Measurements from ENCODE around the gene UGT1A4.

Gene UGT1A4

DNA sequence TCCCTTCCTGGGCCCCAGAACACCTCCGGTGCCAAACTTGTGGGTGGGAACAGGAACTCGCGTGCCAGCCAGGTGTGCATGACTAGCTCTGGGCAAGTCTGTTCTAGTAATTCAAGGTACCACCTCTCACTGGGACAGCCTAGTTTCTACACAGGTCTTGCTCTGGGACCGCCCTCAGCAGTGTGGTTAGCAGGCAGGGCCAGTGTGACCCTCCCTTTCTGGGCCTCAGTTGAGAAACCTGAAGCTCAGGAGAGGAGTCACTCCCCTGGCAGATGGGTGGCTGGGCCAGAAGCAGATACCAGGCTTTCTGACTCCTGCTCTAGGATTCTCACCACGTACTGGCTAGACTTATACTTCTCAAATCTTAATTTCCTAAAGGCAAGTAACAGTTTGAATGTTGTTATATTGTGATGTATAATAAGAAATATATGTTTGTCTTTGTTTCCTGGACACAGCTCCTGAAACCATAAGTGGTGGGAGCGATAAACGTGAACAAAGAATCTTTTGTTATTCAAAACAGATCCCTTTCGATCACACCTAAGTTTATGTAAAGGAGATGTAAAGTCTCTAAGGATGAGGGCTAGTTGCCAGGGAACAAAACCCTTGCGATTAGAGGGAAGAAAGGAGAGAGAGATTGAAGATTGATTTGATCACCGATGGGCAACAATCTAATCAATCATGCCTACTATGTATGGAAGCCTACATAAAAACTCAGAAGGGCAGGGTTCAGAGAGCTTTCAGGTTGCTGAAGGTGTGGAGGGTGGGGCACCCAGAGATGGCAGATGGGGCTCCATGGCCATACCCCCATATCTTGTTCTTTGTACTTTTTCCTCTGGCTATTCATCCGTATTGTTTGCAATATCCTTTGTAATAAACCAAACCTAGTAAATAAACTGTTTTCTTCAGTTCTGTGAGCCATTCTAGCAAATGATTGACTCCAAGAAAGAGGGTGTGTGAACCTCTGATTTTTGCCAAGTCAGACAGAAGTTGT lies 26.8 kb upstream of the UGT1A4 start:
- Histone ChIP-seq H3K9me3 (ENCODE audit: severe bottlenecking) (no peaks in the 10 kb centered on the region), H3K36me3 (no peaks in the 10 kb centered on the region), H3K4me3 (ENCODE audit: low read depth, low read length) (no peak overlapping the region), H3K27ac (no peak overlapping the region), H3K27me3 (ENCODE audit: insufficient read depth, low read depth, severe bottlenecking) (no peaks in the 10 kb centered on the region)
- DNase-seq = no peak
- no peak for TF ChIP-seq CTCF (IDR thresholded peaks at IDR 0.05; ENCODE audit: low read depth, low read length)

- H3K27me3 ChIP-seq (ENCODE audit: insufficient read depth, low read depth, severe bottlenecking) = no peaks in the 10 kb centered on the region
- TF ChIP-seq CTCF (IDR thresholded peaks at IDR 0.05; ENCODE audit: low read depth, low read length) = no peak
- no peak for DNase-seq
- H3K4me3 ChIP-seq (ENCODE audit: low read depth, low read length) = no peak within 1 kb of the TSS
- no peaks in the 10 kb centered on the region for H3K9me3 ChIP-seq (ENCODE audit: severe bottlenecking)
- H3K27ac ChIP-seq = no peak within 1 kb of the TSS
- H3K36me3 ChIP-seq = no peaks in the 10 kb centered on the region
These were observed 25.9 kb upstream of the UGT1A4 start, which contains the start of gene UGT1A6 for GRCh38 chr2:233692648-233693047. Gene UGT1A6 (plus strand): TSS chr2:233692890. CDS start chr2:233693005, 115 bp downstream.

DNA sequence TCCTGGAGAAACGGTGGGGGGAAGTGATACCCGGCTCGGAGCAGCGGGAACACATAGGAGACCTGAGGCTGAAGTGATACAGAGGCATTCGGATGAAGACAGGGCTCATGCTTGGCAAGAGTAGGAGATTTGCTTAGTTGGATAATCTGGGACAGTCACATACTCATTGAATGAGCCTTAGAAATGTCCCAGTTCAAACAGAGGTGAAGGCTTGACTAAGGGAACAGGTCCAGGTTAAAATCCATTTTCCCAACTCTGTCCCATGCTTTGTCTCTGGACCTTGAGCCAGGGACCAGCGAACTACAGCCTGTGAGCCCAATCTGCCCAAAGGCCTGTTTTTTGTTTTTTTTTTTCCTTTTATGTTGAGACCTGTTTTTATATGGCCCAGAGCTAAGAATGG lies 24.6 kb upstream of the UGT1A4 start:
- no peaks in the 10 kb centered on the region for H3K27me3 ChIP-seq (ENCODE audit: insufficient read depth, low read depth, severe bottlenecking)
- DNase-seq = no peak
- no peak overlapping the region for H3K4me3 ChIP-seq (ENCODE audit: low read depth, low read length)
- no peak for TF ChIP-seq CTCF (IDR thresholded peaks at IDR 0.05; ENCODE audit: low read depth, low read length)
- no peak overlapping the region for H3K27ac ChIP-seq
- H3K36me3 ChIP-seq = no peaks in the 10 kb centered on the region
- H3K9me3 ChIP-seq (ENCODE audit: severe bottlenecking) = no peaks in the 10 kb centered on the region

- H3K27ac ChIP-seq = no peak overlapping the region
- DNase-seq = no peak
- no peak overlapping the region for H3K4me3 ChIP-seq (ENCODE audit: low read depth, low read length)
- H3K27me3 ChIP-seq (ENCODE audit: insufficient read depth, low read depth, severe bottlenecking) = no peaks in the 10 kb centered on the region
- H3K9me3 ChIP-seq (ENCODE audit: severe bottlenecking) = peaks cover 2% of the 10 kb centered on the region
- no peaks in the 10 kb centered on the region for H3K36me3 ChIP-seq
- no peak for TF ChIP-seq CTCF (IDR thresholded peaks at IDR 0.05; ENCODE audit: low read depth, low read length)
These were observed 19.8 kb upstream of the UGT1A4 start for GRCh38 chr2:233698740-233699139.

DNA sequence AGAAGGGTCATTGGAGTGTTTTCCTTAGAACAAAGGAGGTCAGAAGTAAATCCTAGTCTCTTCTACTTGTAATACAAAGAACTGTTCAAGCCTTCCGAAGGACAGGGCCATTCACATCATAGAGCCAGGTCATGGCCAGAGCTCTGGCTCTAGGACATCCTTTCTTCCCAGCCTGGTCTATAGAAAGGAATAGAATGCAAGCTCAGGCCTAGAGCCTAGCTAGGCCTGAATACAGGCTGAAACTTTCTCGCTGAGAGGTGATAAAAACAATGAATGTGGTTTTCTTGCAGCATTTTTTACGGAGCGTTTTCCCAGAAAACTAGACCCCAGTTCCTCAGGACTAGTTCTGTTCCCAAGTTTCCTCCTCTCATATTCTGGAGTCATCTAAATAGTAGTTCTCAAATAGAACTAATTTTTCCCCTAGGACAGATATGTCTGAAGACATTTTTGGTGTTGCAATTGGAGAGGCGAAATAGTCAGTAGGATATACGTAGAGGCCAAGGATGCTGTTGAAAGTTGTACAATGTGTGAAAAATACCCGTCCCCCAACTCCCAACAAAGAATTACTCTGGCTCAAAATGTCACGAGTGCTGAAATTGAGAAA lies 19.0 kb upstream of the UGT1A4 start:
- no peak for DNase-seq
- H3K27ac ChIP-seq = no peak overlapping the region
- H3K27me3 ChIP-seq (ENCODE audit: insufficient read depth, low read depth, severe bottlenecking) = no peaks in the 10 kb centered on the region
- peaks cover 2% of the 10 kb centered on the region for H3K9me3 ChIP-seq (ENCODE audit: severe bottlenecking)
- H3K36me3 ChIP-seq = no peaks in the 10 kb centered on the region
- H3K4me3 ChIP-seq (ENCODE audit: low read depth, low read length) = no peak overlapping the region
- TF ChIP-seq CTCF (IDR thresholded peaks at IDR 0.05; ENCODE audit: low read depth, low read length) = no peak

Measured in WERI-Rb-1 (cell line).